DND-41 (cell line): ENCODE data around the gene GMEB2.
"Not testable (repeated sequence)": the region's sequence is repeated elsewhere in the genome, so short reads cannot be mapped to it uniquely, and the experiment has no call there.

ENCODE experiments used
- ATAC-seq: fragments of 200-7000 bp; cut with Tn5 transposase; 3 replicates; pipeline ENCODE4 v1.9.1; 2021; ENCODE audit warnings: low read depth; ENCODE audit not compliant: insufficient read depth
- DNase-seq: peaks from one replicate; pipeline ENCODE4 v3.0.0-alpha.2; 2020
- H2AFZ ChIP-seq: 2 replicates; pipeline ENCODE4 v1.6.0; 2012; ENCODE audit warnings: low read depth, low read length
- H3K27ac ChIP-seq: 2 replicates; pipeline ENCODE4 v1.5.1; 2012; ENCODE audit warnings: low read length, inconsistent platforms
- H3K27me3 ChIP-seq: fragments of 200-600 bp; sonication (generic); 2 replicates; pipeline ENCODE4 v1.6.0; 2012; ENCODE audit warnings: low read length, mild to moderate bottlenecking, inconsistent platforms; ENCODE audit not compliant: insufficient read depth, poor library complexity
- H3K36me3 ChIP-seq: 2 replicates; pipeline ENCODE4 v1.5.1; 2012; ENCODE audit warnings: low read length, inconsistent platforms; ENCODE audit not compliant: insufficient read depth
- H3K4me1 ChIP-seq: 2 replicates; pipeline ENCODE4 v1.5.1; 2012; ENCODE audit warnings: mild to moderate bottlenecking, low read length; ENCODE audit not compliant: insufficient read depth
- H3K4me2 ChIP-seq: 2 replicates; pipeline ENCODE4 v1.6.0; 2012; ENCODE audit warnings: mild to moderate bottlenecking, moderate library complexity, low read length, inconsistent platforms; ENCODE audit not compliant: insufficient read depth
- H3K4me3 ChIP-seq, 2 experiments: fragments of 200-600 bp in 1 of 2; shearing (Covaris generic) in 1 of 2; 2 replicates each; pipeline ENCODE4 v1.5.1; 2012 to 2016; ENCODE audit warnings: inconsistent platforms in 2 of 2, low read length in 2 of 2, mild to moderate bottlenecking in 2 of 2, low read depth in 1 of 2, moderate library complexity in 1 of 2
- H3K79me2 ChIP-seq: 2 replicates; pipeline ENCODE4 v1.6.0; 2012; ENCODE audit warnings: low read length, inconsistent platforms; ENCODE audit not compliant: insufficient read depth
- H3K9ac ChIP-seq: 2 replicates; pipeline ENCODE4 v1.6.0; 2012; ENCODE audit warnings: low read depth, mild to moderate bottlenecking, inconsistent platforms, low read length, moderate library complexity
- H3K9me3 ChIP-seq: 2 replicates; pipeline ENCODE4 v1.5.1; 2012; ENCODE audit warnings: low read length, moderate library complexity, mild to moderate bottlenecking, inconsistent platforms; ENCODE audit not compliant: insufficient read depth, severe bottlenecking
- H4K20me1 ChIP-seq: 2 replicates; pipeline ENCODE4 v1.6.0; 2012; ENCODE audit warnings: low read length; ENCODE audit not compliant: insufficient read depth
- EZH2 ChIP-seq: IDR thresholded peaks from 3 replicates; pipeline ENCODE4 v1.6.1; 2012; ENCODE audit warnings: borderline replicate concordance, low read depth, mild to moderate bottlenecking, moderate library complexity, low read length, inconsistent platforms; ENCODE audit not compliant: severe bottlenecking
- TF ChIP-seq, protein P1 (sequence below): IDR thresholded peaks from 2 replicates; pipeline ENCODE4 v1.5.1; 2012; ENCODE audit warnings: borderline replicate concordance, low read length, moderate library complexity, mild to moderate bottlenecking; ENCODE audit not compliant: poor library complexity, severe bottlenecking; ENCODE audit errors: extremely low read depth

Gene GMEB2

GRCh38 chr20:63661108-63661507 is 34.2 kb upstream of the GMEB2 start:
- Histone ChIP-seq H3K4me3 (no peak overlapping the region), H4K20me1 (peaks cover 24% of the 10 kb centered on the region; the same call in 1 of the 2 replicates), H3K79me2 (peaks cover 66% of the 10 kb centered on the region), H3K27ac (no peak overlapping the region), H3K36me3 (peaks cover 63% of the 10 kb centered on the region), H3K4me2 (no peak overlapping the region), H3K9ac (no peak overlapping the region), H3K27me3 (no peaks in the 10 kb centered on the region), H3K9me3 (no peaks in the 10 kb centered on the region), H2AFZ (no peak overlapping the region), H3K4me1 (peaks cover 35% of the 10 kb centered on the region)
- DNase-seq (no peak), ATAC-seq (no peak)
- no peak for TF ChIP-seq EZH2
- TF ChIP-seq, protein P1, sequence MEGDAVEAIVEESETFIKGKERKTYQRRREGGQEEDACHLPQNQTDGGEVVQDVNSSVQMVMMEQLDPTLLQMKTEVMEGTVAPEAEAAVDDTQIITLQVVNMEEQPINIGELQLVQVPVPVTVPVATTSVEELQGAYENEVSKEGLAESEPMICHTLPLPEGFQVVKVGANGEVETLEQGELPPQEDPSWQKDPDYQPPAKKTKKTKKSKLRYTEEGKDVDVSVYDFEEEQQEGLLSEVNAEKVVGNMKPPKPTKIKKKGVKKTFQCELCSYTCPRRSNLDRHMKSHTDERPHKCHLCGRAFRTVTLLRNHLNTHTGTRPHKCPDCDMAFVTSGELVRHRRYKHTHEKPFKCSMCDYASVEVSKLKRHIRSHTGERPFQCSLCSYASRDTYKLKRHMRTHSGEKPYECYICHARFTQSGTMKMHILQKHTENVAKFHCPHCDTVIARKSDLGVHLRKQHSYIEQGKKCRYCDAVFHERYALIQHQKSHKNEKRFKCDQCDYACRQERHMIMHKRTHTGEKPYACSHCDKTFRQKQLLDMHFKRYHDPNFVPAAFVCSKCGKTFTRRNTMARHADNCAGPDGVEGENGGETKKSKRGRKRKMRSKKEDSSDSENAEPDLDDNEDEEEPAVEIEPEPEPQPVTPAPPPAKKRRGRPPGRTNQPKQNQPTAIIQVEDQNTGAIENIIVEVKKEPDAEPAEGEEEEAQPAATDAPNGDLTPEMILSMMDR, result no peak

DNA sequence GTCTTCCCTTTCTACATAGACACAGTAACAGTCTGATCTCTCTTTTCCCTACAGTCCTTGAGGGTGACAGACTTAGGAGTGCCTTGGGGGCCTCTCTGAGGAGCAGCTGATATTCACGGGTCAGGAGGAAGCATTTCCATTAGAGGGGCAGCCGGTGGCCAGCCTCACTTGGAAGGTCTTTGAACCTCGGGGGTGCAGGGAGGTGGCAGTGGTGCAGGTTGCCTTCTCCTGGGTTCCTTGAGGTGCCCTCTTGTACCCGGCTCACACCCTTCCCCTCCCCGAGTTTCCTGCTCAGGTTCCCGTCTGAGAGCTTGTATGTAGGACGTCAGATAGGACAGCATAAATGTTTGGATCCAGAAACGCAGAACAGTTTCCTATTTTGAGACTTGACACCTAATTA is 33.7 kb upstream of the GMEB2 start:
- Histone ChIP-seq H3K4me1 (peaks cover 35% of the 10 kb centered on the region), H3K27me3 (no peaks in the 10 kb centered on the region), H3K4me3 (no peak overlapping the region), H3K36me3 (peaks cover 58% of the 10 kb centered on the region), H3K79me2 (peaks cover 66% of the 10 kb centered on the region), H2AFZ (no peak overlapping the region), H3K27ac (no peak overlapping the region), H3K4me2 (no peak overlapping the region), H3K9ac (no peak overlapping the region), H3K9me3 (no peaks in the 10 kb centered on the region), H4K20me1 (peaks cover 24% of the 10 kb centered on the region; the same call in 1 of the 2 replicates)
- no peak for ATAC-seq
- no peak for DNase-seq
- TF ChIP-seq, protein P1, result no peak
- no peak for TF ChIP-seq EZH2

DNA sequence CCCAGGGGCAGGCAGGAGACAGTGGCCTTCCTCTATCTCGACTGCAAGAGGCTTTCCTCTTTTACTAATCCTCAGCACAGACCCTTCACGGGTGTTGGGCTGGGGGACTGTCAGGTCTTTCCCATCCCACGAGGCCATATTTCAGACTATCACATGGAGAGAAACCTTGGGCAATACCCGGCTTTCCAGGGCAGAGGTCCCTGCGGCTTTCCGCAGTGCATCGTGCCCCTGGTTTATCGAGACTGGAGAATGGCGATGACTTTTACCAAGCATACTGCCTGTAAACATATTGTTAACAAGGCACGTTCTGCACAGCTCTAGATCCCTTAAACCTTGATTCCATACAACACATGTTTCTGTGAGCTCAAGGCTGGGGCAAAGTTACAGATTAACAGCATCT is 33.3 kb upstream of the GMEB2 start:
- Histone ChIP-seq H3K4me2 (0 out of 2 replicates have a peak overlapping the region, but pooled peaks have one; percentile 93), H3K79me2 (peaks cover 63% of the 10 kb centered on the region), H3K4me1 (peaks cover 39% of the 10 kb centered on the region), H3K36me3 (peaks cover 55% of the 10 kb centered on the region), H4K20me1 (peaks cover 20% of the 10 kb centered on the region; the same call in 1 of the 2 replicates)
- H3K9ac ChIP-seq, DNase-seq, H3K27me3 ChIP-seq, H3K4me3 ChIP-seq, H2AFZ ChIP-seq, ATAC-seq, H3K27ac ChIP-seq, H3K9me3 ChIP-seq: not testable (repeated sequence)

DNA sequence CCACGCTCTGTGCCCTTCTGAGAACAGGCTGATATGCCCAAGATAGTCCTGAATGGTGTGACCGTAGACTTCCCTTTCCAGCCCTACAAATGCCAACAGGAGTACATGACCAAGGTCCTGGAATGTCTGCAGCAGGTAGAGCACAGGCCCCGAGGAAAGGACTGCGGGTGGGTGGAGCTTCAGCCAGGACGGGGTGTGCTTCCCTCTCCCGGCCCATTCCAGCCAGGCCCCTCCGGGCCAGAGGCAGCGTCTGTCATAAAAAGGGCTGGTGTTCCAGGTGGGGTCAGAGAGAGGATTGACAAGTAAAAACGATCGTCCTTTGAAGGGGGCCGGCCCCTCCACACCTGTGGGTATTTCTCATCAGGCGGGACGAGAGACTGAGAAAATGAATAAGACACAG is 32.5 kb upstream of the GMEB2 start:
- Histone ChIP-seq H3K27me3 (no peaks in the 10 kb centered on the region), H4K20me1 (peaks cover 20% of the 10 kb centered on the region; the same call in 1 of the 2 replicates), H3K79me2 (peaks cover 68% of the 10 kb centered on the region), H3K36me3 (peaks cover 47% of the 10 kb centered on the region), H3K4me1 (peaks cover 47% of the 10 kb centered on the region), H3K27ac (peak overlapping the region; percentile 86), H3K4me2 (peak overlapping the region; percentile 93), H2AFZ (no peak overlapping the region), H3K9me3 (no peaks in the 10 kb centered on the region), H3K9ac (peak overlapping the region; percentile 86), H3K4me3 (peak overlapping the region; percentile 61 to 86; a peak in 3 of 4 replicates)
- no peak for DNase-seq
- TF ChIP-seq, protein P1, result no peak
- TF ChIP-seq EZH2, result no peak
- no peak for ATAC-seq
